Stimulated activated CD4-positive, alpha-beta T cell treated with anti-CD3 and anti-CD28 coated beads, Interleukin-4, amount 100 ng/mL, for 4 hours (primary cell): ENCODE data around the gene LAMA3.

Experiments
- DNase-seq, 2 experiments: peaks; one replicate each; pipeline ENCODE4 v3.0.0-alpha.2; 2020

LAMA3 gene

GRCh38 chr18:23882616-23883276 lies 193.5 kb downstream of the LAMA3 start:
- DNase-seq, result no peak

DNA sequence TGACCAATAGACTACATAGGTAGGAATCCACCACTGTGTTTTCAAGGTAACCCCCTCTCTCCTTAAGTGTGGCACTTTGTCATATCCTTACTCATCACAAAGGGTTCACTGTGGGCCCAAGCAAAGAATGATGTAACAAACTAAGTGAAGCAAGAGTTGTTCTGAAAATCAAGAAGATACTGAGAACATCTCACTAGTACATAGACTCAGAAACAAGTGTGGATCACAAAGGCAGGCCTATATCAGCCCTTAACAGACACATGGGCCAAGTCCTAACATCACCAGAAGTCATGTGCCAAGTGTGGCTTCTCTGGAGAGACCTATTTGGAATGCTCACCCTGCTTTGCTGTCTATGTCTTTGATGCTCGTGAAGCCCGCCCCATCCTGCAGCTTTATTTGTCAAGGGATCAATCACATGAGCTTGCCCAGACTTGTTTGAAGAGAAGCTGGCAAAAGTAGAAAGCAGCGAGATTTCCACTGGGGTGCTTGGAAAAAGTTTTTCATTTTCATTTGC lies 194.1 kb downstream of the LAMA3 start:
- DNase-seq, result no peak

DNA sequence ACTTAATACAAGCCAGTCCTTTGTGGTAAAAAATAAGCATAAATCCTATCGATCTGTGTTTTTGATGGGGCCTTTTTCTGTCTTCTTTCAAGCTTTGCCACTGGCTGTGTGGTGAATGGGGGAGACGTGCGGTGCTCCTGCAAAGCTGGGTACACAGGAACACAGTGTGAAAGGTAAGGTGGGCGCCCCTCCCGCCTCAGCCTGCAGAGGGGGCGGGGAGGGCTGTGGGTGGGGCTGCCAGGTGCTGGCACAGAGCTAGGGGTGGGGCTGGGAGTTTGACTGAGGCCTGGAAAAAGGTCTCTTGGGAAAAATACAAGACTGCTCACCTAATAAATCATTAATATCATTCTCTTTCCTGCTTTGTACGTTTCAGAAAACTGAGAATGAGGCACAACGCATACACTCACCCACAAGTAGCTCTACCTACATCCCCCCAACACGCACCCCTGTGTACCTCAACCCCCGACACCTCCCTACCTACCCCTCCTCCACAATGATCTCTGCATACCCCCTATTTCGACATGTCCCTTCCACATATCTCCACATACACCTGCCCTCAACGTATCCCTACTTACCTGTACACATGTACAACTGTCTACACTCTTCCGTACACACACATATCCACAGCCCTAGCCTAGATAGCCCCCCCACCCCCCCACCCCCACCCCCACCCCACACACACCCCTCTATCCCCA lies 195.6 kb downstream of the LAMA3 start:
- DNase-seq, result no peak

GRCh38 chr18:23885750-23886149 lies 196.5 kb downstream of the LAMA3 start:
- DNase-seq, result no peak

DNA sequence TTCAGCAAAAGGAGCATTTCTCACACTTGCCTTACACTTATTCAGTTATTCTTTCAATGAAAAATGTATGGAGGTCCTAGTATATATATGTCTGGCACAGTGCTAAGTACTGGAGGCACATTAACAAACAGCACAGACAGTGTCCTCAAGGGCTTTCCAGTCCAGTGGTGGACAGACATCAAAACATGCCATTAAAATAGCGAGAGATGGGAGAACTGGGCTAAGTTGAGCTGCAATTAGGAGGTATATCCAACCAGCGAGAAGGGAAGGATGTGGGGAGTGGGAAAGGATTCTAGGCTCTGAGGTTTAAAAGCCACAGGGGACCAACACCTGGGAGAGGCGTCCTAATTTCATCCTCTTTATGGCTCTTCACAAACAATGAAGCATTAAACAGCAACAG lies 197.8 kb downstream of the LAMA3 start:
- DNase-seq, result no peak

GRCh38 chr18:23887493-23887892 lies 198.2 kb downstream of the LAMA3 start:
- DNase-seq, result no peak

DNA sequence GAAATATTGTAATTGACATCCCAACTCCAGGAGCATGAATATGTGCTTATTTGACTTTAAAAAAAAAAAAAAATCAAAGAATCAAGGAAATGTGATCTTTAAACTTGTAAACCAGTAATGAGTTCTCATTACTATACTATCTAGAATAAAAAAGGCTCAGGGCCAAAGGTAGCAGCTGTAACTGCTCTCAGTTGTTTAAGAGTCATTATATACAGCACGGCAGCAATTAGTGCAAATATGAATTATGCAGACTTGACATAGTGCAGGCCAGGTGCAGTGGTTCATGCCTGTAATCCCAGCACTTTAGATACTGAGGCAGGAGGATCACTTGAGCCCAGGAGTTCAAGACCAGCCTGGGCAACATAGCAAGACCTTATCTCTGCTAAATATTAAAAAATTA lies 199.6 kb downstream of the LAMA3 start:
- no peak for DNase-seq

DNA sequence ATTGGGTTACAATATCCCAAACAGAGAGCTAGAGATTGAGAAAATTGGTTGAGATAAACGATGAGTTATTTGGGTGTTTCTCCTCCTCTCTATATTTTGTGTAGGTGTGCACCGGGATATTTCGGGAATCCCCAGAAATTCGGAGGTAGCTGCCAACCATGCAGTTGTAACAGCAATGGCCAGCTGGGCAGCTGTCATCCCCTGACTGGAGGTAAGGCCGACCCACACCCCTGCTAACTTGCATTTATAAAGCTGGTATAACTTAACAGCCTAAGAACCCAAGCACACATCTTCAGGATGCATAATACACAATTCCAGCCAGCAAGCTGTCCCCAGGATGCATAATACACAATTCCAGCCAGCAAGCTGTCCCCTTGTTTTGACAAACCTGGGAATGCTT lies 200.7 kb downstream of the LAMA3 start:
- DNase-seq, result no peak

GRCh38 chr18:23890589-23890988 lies 201.3 kb downstream of the LAMA3 start:
- no peak for DNase-seq

GRCh38 chr18:23893653-23894052 lies 204.4 kb downstream of the LAMA3 start:
- DNase-seq, result no peak

GRCh38 chr18:23894661-23895175 lies 205.5 kb downstream of the LAMA3 start:
- DNase-seq, result no peak

- no peak for DNase-seq
These were observed 208.0 kb downstream of the LAMA3 start for GRCh38 chr18:23897291-23897690.

- DNase-seq, result no peak
These were observed 208.5 kb downstream of the LAMA3 start for GRCh38 chr18:23897733-23898132.

DNA sequence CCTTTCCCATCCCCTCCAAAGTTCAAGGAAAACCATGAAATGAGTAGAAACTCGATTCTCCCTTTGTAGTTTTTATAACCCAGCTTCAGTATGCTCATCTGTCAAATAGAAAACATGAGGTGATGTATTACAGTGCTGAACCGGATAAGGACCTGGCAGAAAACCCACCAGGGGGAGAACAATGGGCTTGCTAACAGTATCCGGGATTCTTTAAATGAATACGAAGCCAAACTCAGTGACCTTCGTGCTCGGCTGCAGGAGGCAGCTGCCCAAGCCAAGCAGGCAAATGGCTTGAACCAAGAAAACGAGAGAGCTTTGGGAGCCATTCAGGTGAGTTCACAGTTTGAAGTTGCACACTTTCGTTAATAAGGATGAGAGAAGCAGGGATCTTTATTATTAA lies 211.7 kb downstream of the LAMA3 start:
- DNase-seq, result no peak

DNA sequence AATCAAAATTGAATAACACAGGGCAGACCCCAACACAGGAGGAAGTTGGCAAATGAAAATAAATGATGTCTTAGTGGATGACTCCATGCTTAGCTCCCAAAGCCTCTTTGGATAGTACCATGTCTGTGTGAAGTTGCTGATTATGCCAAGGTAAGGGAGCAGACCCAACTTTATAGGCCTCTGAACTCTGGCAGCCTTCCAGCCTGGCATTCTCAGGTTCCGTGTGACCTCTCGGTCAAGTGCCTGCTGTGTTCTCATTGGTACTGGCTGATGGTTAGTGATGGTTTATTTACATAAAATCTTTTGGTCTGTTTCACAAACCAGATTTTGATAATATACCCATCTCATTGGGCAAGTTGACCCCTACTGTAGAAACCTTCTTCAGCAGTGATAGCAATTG lies 213.1 kb downstream of the LAMA3 start:
- no peak for DNase-seq

GRCh38 chr18:23903971-23904370 lies 214.7 kb downstream of the LAMA3 start:
- no peak for DNase-seq

- DNase-seq, result no peak
These were observed 217.4 kb downstream of the LAMA3 start for GRCh38 chr18:23906658-23907057.

DNA sequence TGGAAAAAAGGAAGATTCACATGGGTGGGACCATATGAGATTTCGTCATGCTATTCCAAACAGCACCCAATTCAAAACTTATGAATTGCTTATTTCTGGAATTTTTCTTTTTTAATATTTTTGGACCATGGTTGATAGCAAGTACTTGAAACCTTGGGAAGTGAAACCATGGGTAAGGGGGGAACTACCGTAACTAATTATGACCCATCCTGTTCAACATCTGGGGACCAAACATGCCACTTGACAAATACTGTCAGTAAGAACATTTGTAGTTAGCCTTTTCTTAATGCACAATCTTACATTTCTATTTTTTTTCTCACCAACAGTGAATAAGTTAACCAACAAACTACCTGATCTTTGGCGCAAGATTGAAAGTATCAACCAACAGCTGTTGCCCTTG lies 219.6 kb downstream of the LAMA3 start:
- no peak for DNase-seq

DNA sequence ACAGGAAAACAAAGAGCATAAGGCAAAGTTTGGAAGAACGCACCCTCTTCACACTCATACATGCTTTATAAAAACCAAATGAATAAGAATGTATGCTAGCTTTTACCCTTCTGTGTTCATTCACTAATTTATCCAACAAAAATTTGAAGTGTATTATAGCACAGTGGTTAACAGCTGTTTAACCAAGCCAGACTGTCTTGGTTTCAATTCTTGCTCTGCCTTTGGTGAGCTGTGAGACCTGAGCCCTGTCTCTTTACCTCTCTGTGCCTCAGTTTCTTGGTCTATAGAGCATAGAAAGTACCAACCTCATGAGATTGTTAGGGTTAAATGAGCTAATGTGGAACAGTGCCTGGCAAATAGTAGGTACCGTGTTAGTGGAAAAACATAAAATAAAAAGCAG lies 220.8 kb downstream of the LAMA3 start:
- no peak for DNase-seq

DNA sequence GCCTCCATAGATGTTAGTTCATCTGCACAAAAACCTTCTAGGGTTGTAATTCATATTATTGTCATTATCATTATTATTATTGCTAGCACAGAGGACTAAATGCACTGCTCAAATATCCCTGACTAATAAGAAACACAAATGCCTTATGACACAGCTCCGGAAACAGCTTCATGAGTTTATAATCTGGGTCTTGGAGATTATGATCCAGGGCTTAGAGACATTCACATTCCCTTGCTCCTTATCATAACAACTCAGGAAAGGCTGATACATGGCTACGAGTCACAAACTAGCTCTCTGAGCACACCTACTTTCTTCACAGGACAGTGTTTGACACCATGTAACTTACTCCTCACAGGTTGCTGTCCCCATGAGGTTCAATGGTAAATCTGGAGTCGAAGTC lies 223.1 kb downstream of the LAMA3 start:
- DNase-seq, result no peak

DNA sequence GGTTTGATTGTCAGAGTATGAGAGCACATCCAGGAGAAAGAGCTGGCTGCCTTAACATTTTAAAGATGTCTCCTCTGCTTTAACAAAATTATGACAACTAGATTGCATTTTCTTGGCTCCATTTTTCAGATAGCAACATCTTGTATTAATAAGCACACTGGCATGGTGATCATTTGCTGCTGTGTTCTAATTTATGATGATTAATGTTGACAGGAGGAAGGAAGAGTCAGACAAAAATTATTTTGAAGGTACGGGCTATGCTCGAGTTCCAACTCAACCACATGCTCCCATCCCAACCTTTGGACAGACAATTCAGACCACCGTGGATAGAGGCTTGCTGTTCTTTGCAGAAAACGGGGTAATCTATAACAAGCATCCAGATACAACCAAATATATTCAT lies 227.1 kb downstream of the LAMA3 start:
- DNase-seq, result no peak

DNA sequence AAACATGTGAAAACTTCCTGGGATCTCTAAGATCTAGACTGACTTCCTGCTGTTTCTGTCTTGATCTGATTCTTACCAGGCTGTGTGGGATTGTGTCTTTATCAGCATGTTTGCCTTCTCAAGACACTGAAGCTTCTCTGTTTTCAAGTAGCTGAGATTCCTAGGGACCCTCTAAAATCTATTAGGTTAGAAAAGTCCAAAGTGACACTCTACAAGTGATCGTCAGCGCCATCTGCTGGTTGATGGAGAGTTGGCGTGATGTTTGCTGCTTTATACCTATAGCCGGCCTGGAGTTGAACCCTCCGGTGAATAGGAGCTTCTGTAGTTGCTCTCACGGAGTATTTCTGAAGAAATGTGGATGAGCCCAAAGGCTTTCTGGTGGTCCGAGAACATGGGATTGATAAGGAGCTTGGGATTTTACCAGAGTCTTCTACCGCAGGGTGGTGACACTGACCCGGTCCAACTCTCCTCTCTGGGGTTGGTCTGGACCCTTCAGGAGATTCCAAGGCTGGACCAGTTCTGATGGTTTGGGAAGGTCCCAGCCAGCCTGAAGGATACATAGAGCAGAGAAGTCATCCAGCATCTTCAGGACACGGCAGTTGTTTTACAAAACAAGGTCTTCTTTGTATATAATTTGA lies 229.3 kb downstream of the LAMA3 start:
- DNase-seq, result peak; percentile 68 to 77

- DNase-seq, result no peak
These were observed 230.8 kb downstream of the LAMA3 start for GRCh38 chr18:23920054-23920453.

GRCh38 chr18:23921716-23922285 lies 232.5 kb downstream of the LAMA3 start:
- no peak for DNase-seq
